Body of pancreas (tissue), 4 donors: ENCODE data around the gene EGFL7.

Experiments
- CTCF ChIP-seq, 7 experiments: fragments of 450-650 bp in 4 of 7; fragments of 200-600 bp in 3 of 7; sonication (generic) in 3 of 7; IDR thresholded peaks; one replicate each; pipeline ENCODE4 v1.5.1; 2016 to 2019; ENCODE audit warnings: antibody characterized with exemption in 7 of 7
- POLR2A ChIP-seq, 3 donors: fragments of 450-650 bp; IDR thresholded peaks; one replicate each; pipeline ENCODE4 v1.6.1; 2016; ENCODE audit warnings: antibody characterized with exemption in 3 of 3, mild to moderate bottlenecking in 2 of 3

GRCh38 chr9:136693135-136693489 is 30.4 kb downstream of the EGFL7 start:
- no peak for TF ChIP-seq CTCF (IDR thresholded peaks at IDR 0.05)
- TF ChIP-seq POLR2A (IDR thresholded peaks at IDR 0.05) = no peak
